Small intestine (tissue), 7 donors: Measurements from ENCODE around the gene PHC1. TPM values are rescaled to one million over a fixed set of nuclear protein-coding genes. Genes with fewer than 3 reads are reported as not detected.
"Not testable (repeated sequence)": the region's sequence is repeated elsewhere in the genome, so short reads cannot be mapped to it uniquely, and the experiment has no call there.

ENCODE experiments used
- DNase-seq, 2 donors: peaks; one replicate each; pipeline versions ENCODE4 v3.0.0 to v3.0.0-alpha.2; 2013
- FAIRE-seq: peaks from 2 replicates; lab custom pipeline; 2012; peaks lifted over from hg19 to GRCh38; lab: Jason Lieb, UNC
- H3K27ac ChIP-seq, 3 donors: one replicate each; pipeline ENCODE4 v1.5.1; 2013; ENCODE audit warnings: low read length in 2 of 3, mild to moderate bottlenecking in 2 of 3, control low read depth in 1 of 3, inconsistent platforms in 1 of 3, low read depth in 1 of 3, moderate library complexity in 1 of 3
- H3K27me3 ChIP-seq, 3 donors: one replicate each; pipeline ENCODE4 v1.6.1; 2013; ENCODE audit warnings: low read length in 3 of 3, inconsistent platforms in 1 of 3; ENCODE audit not compliant: control insufficient read depth in 3 of 3, insufficient read depth in 3 of 3
- H3K36me3 ChIP-seq, 3 donors: one replicate each; pipeline ENCODE4 v1.6.1; 2013; ENCODE audit warnings: low read length in 3 of 3, inconsistent platforms in 1 of 3, low read depth in 1 of 3, mild to moderate bottlenecking in 1 of 3, moderate library complexity in 1 of 3; ENCODE audit not compliant: control insufficient read depth in 3 of 3, insufficient read depth in 2 of 3
- H3K4me1 ChIP-seq, 3 donors: one replicate each; pipeline ENCODE4 v1.6.1; 2013; ENCODE audit warnings: low read length in 2 of 3, inconsistent platforms in 1 of 3, low read depth in 1 of 3, mild to moderate bottlenecking in 1 of 3, moderate library complexity in 1 of 3; ENCODE audit not compliant: control insufficient read depth in 3 of 3, insufficient read depth in 2 of 3
- H3K4me3 ChIP-seq, 3 donors: one replicate each; pipeline ENCODE4 v1.5.1; 2013; ENCODE audit warnings: low read length in 3 of 3, control low read depth in 1 of 3, inconsistent platforms in 1 of 3, low read depth in 1 of 3, mild to moderate bottlenecking in 1 of 3, moderate library complexity in 1 of 3
- H3K9me3 ChIP-seq, 2 donors: one replicate each; pipeline ENCODE4 v1.6.1; 2013; ENCODE audit warnings: low read depth in 1 of 2, low read length in 1 of 2; ENCODE audit not compliant: control insufficient read depth in 2 of 2, insufficient read depth in 1 of 2
- WGBS, 3 donors: extraction: QIAGEN DNeasy Blood & Tissue Kit; methylation state at CpG; one replicate each; pipeline ENCODE4 v1.1.7; 2013; 5-methylcytosine and 5-hydroxymethylcytosine counted together
- polyA plus RNA-seq, 4 donors: library from polyadenylated mRNA; stranded (reverse) in 3 of 4; unstranded in 1 of 4; fragments of 200-250 nt in 3 of 4; fragments of 120-200 nt in 1 of 4; gene quantifications; one replicate each; pipeline versions ENCODE4 v1.2.1 to v1.2.3, GENCODE V29; 2013
- donor health status: healthy with polysubstance abuse.
- donor health status: control.
- donor health status: control.
- donor health status: Bipolar disorder and iron deficiency.
- donor health status: healthy.

Gene PHC1
- polyA plus RNA-seq, 4 donors: 3.2 to 22.4 (median 7.1) TPM

GRCh38 chr12:8934080-8934479 is 19.8 kb downstream of the PHC1 start:
- H3K36me3 ChIP-seq: peaks cover 0 to 14% (median 0%) of the 10 kb centered on the region in 3 donors
- H3K27me3 ChIP-seq, H3K27ac ChIP-seq, H3K9me3 ChIP-seq, DNase-seq, H3K4me1 ChIP-seq, FAIRE-seq, H3K4me3 ChIP-seq: not testable (repeated sequence)
- 91 to 93% (median 92%) methylated on average over 3 to 4 of the region's 4 CpGs for WGBS, 3 donors

GRCh38 chr12:8936735-8937134 is 22.4 kb downstream of the PHC1 start:
- Histone ChIP-seq H3K27me3 (no peaks in the 10 kb centered on the region), H3K4me3 (no peak overlapping the region), H3K9me3 (no peaks in the 10 kb centered on the region), H3K27ac (no peak overlapping the region), H3K4me1 (no peaks in the 10 kb centered on the region), H3K36me3 (peaks cover 0 to 11% (median 3%) of the 10 kb centered on the region in 3 donors)
- no peak for DNase-seq
- WGBS, 3 donors: 95 to 96% (median 95%) methylated on average over 7 of the region's 7 CpGs
- FAIRE-seq: no peak

- peaks cover 5 to 19% (median 7%) of the 10 kb centered on the region in 3 donors for H3K36me3 ChIP-seq
- not testable (repeated sequence) for H3K4me3 ChIP-seq, H3K9me3 ChIP-seq, FAIRE-seq, H3K27ac ChIP-seq, H3K27me3 ChIP-seq, DNase-seq, H3K4me1 ChIP-seq
- WGBS, 3 donors: 76 to 94% (median 79%) methylated on average over 3 of the region's 5 CpGs
Measured at GRCh38 chr12:8937842-8938442, 23.6 kb downstream of the PHC1 start.

- Histone ChIP-seq H3K9me3 (no peaks in the 10 kb centered on the region), H3K4me1 (no peaks in the 10 kb centered on the region), H3K36me3 (peaks cover 7 to 29% (median 12%) of the 10 kb centered on the region in 3 donors), H3K4me3 (no peak overlapping the region), H3K27ac (no peak overlapping the region), H3K27me3 (no peaks in the 10 kb centered on the region)
- WGBS, 3 donors: 80 to 92% (median 81%) methylated on average over 5 of the region's 5 CpGs
- no peak for DNase-seq
- no peak for FAIRE-seq
Measured at GRCh38 chr12:8941691-8942478, 27.6 kb downstream of the PHC1 start.

GRCh38 chr12:8943565-8944186 is 29.4 kb downstream of the PHC1 start:
- Histone ChIP-seq H3K4me1 (peaks cover 0 to 11% (median 2%) of the 10 kb centered on the region in 3 donors), H3K9me3 (no peaks in the 10 kb centered on the region), H3K27me3 (no peaks in the 10 kb centered on the region), H3K27ac (no peak overlapping the region), H3K4me3 (no peak overlapping the region), H3K36me3 (peaks cover 7 to 28% (median 12%) of the 10 kb centered on the region in 3 donors)
- no peak for FAIRE-seq
- WGBS, 3 donors: 90 to 94% (median 92%) methylated on average over 10 of the region's 10 CpGs
- DNase-seq: no peak

GRCh38 chr12:8946733-8947132 is 32.4 kb downstream of the PHC1 start:
- H3K4me3 ChIP-seq: no peak overlapping the region
- H3K27ac ChIP-seq: no peak overlapping the region
- FAIRE-seq: no peak
- no peaks in the 10 kb centered on the region for H3K9me3 ChIP-seq
- peaks cover 7 to 22% (median 8%) of the 10 kb centered on the region in 3 donors for H3K36me3 ChIP-seq
- no peaks in the 10 kb centered on the region for H3K27me3 ChIP-seq
- 67 to 91% (median 77%) methylated on average over 1 of the region's 1 CpG for WGBS, 3 donors
- no peak for DNase-seq
- H3K4me1 ChIP-seq: peaks cover 0 to 11% (median 2%) of the 10 kb centered on the region in 3 donors

- Histone ChIP-seq H3K9me3 (no peaks in the 10 kb centered on the region), H3K36me3 (peaks cover 2 to 17% (median 4%) of the 10 kb centered on the region in 3 donors), H3K27me3 (no peaks in the 10 kb centered on the region), H3K4me3 (no peak overlapping the region), H3K27ac (no peak overlapping the region), H3K4me1 (peaks cover 0 to 11% (median 2%) of the 10 kb centered on the region in 3 donors)
- FAIRE-seq (no peak), DNase-seq (no peak)
Measured at GRCh38 chr12:8947737-8948136, 33.4 kb downstream of the PHC1 start.

GRCh38 chr12:8948701-8949341 is 34.5 kb downstream of the PHC1 start:
- 0 to 1% (median 1%) methylated on average over 15 of the region's 15 CpGs for WGBS, 3 donors
- DNase-seq (peak; percentile 27 to 64), FAIRE-seq (no peak)
- H3K27ac ChIP-seq: peak overlapping the region; percentile 79 to 100 (median 100)
- H3K9me3 ChIP-seq: peaks cover 0 to 6% of the 10 kb centered on the region in 2 donors
- no peaks in the 10 kb centered on the region for H3K27me3 ChIP-seq
- peaks cover 0 to 11% (median 2%) of the 10 kb centered on the region in 3 donors for H3K4me1 ChIP-seq
- peaks cover 2 to 8% (median 4%) of the 10 kb centered on the region in 3 donors for H3K36me3 ChIP-seq
- H3K4me3 ChIP-seq: peak overlapping the region; percentile 61 to 89 (median 81)
